AG04449 (cell line): ENCODE measurements around the gene BCL3.

Experiments used
- CTCF ChIA-PET: fragments of 350-600 bp; formaldehyde crosslinking; extraction: SDS; loops from one replicate; lab custom pipeline; 2021; ENCODE audit warnings: antibody characterized with exemption; lab: Yijun Ruan, JAX
- POLR2A ChIA-PET: fragments of 400-600, 350-600 bp; formaldehyde crosslinking; extraction: SDS; loops from one replicate; lab custom pipeline; 2020; ENCODE audit warnings: antibody characterized with exemption, inconsistent platforms; lab: Yijun Ruan, JAX
- DNase-seq: peaks from one replicate; pipeline ENCODE4 v3.0.0-alpha.2; 2010; ENCODE audit warnings: low read depth, low spot score
- H3K4me3 ChIP-seq: 2 replicates; pipeline ENCODE4 v1.5.1; 2011; ENCODE audit warnings: low read depth, mild to moderate bottlenecking, control low read depth, low read length
- CTCF ChIP-seq: IDR thresholded peaks from one replicate; pipeline ENCODE4 v1.5.1; 2011; ENCODE audit warnings: mild to moderate bottlenecking, moderate library complexity, low read length, control low read depth, inconsistent platforms; ENCODE audit not compliant: insufficient read depth; ENCODE audit errors: missing control alignments

The BCL3 gene

DNA sequence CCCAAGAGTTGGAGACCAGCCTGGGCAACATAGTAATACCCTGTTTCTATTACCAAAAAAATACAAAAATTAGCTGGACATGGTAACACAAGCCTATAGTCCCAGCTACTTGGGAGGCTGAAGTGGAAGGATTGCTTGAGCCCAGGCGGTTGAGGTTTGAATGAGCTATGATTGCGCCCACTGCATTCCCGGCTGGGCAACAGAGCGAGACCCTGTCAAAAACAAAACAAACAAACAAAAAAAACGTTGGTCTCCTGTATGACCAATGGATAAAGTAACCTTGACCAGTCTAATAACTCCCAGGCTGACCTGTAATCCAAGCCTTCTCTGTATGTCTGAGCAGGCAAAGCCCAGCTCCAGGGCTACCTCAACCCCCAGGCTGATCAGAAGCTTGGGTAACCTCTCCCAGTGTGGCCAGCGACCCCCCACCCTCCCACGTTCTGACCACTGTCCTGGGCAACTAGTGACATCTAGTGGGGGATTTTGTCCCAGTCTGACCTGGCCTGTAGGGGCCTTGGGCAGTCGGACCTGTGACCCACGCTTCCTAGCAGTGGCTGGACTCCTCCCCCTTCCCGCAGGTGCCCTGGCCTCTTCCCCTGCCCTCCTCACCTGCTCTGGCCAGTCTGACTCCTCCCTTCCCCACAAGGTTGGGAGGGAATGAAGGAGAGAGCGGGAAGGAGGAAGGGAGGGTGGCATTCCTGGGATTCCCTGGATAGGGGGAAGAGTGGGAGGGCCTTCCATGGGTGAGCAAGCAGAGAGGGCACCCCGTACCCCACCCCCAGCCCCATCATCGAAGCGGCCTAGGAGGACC is 59.3 kb downstream of the BCL3 start:
- CTCF ChIA-PET, result interaction anchor here (0.8 to 8.0 kb wide), 16 partner anchors 10 to 237 kb away, joined by 3 to 85 read pairs (median 7); partner anchors contain the start of gene NECTIN2
- no peak for DNase-seq
- POLR2A ChIA-PET, result no interaction called here
- H3K4me3 ChIP-seq, result no peak overlapping the region
- peak; percentile 35 for TF ChIP-seq CTCF

GRCh38 chr19:44808463-44809371 is 60.2 kb downstream of the BCL3 start, which contains the start of gene BCAM:
TSS of gene BCAM (plus strand) at chr19:44809103. CDS start at chr19:44809125, 22 bp downstream.
- DNase-seq, result no peak
- H3K4me3 ChIP-seq, result peak within 1 kb of the TSS; percentile 64
- ChIA-PET POLR2A (no interaction called here), CTCF (interaction anchor here (1.0 to 8.0 kb wide), 15 partner anchors 9 to 238 kb away, joined by 3 to 85 read pairs (median 7); no protein-coding TSS in a partner anchor)
- no peak for TF ChIP-seq CTCF
